Measurements from ENCODE around the gene SLC12A3.
"Not testable (repeated sequence)": the region's sequence is repeated elsewhere in the genome, so short reads cannot be mapped to it uniquely, and the experiment has no call there.

SLC12A3 gene

DNA sequence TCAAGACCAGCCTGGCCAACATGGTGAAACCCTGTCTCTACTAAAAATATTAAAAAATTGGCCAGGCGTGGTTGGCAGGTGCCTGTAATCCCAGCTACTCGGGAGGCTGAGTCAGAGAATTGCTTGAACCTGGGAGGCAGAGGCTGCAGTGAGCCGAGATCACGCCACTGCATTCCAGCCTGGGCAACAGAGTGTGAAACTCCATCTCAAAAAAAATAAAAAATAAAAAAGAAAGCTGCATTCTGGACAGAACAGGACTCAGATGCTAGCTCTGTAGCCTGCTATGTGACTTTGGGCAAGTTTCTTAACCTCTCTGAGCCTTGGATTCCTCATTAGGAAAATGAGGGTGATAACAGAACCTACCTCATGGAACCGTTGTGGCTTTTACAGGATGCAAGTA lies 3.8 kb downstream of the SLC12A3 start:
- DNase-seq (ENCODE audit: low spot score): not testable (repeated sequence)

DNA sequence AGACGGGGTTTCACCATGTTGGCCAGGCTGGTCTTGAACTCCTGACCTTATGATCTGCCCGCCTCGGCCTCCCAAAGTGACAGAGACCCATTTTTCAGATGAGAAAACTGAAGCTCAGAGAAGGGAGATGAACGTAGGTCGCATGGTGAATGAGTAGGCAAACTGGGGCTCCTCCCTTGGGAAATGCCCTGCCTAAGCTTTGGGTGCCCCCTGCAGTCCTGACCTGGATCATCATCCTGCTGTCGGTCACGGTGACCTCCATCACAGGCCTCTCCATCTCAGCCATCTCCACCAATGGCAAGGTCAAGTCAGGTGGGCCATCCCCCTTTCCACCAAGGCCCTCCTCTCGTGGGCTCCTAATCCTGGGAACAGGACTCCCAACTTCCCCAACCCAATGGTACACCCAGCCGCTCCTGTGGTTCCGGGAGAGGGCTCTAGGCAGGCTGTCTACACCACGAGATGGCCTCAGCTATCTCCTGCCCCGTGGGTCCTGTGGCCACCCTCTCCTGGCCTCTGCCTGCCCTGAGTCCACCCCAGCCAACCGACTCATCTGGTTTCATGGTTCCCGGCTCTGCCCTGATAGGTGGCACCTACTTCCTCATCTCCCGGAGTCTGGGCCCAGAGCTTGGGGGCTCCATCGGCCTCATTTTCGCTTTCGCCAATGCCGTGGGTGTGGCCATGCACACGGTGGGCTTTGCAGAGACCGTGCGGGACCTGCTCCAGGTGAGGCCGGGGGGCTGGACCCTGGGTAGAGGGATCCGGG lies 4.7 kb downstream of the SLC12A3 start:
- no peak for DNase-seq (ENCODE audit: low spot score)

DNA sequence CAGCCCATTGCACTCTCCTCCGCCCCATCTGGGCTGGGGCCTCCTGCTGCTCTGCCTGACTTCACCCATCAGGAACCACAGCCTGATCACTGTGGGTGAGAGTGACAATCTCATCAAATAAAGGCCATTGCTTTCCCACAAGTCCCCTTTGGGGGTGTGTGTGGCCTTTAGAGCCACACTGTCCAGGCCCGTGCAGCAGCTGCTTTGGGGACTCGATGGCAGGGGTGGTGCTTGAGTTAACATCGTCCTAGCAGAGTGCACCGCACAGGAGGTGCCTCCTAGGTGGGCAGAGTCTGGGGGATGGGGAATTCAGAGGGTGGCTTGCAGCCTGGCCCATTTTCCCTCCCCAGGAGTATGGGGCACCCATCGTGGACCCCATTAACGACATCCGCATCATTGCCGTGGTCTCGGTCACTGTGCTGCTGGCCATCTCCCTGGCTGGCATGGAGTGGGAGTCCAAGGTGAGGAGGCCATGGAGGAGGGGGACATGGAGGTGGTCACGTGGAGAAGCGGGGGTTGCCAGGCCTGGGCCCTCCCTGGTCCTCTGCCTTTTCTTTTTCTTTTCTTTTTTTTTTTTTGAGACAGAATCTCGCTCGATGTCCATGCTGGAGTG lies 5.4 kb downstream of the SLC12A3 start:
- no peak for DNase-seq (ENCODE audit: low spot score)

DNA sequence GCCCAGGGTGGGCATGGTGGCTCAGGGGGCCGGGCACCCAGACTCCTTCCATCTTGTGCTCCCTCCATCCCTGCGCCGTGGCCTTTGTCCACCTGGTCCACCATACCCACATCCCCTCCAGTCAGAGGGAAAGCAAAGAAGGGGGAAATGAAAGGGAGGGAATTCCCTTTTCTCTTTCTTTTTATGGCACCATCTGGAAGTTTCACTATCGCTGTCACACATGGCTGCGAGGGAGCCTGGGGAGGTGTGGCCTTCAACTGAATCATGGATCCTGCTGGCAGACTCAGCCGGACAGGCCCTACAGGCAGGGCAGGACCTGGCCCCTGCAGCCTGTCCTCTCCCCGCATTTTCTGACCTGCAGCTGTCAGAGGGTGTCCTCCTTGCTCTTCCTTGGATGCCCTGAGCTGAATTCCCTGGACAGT lies 6.2 kb downstream of the SLC12A3 start:
- DNase-seq (ENCODE audit: low spot score): no peak

DNA sequence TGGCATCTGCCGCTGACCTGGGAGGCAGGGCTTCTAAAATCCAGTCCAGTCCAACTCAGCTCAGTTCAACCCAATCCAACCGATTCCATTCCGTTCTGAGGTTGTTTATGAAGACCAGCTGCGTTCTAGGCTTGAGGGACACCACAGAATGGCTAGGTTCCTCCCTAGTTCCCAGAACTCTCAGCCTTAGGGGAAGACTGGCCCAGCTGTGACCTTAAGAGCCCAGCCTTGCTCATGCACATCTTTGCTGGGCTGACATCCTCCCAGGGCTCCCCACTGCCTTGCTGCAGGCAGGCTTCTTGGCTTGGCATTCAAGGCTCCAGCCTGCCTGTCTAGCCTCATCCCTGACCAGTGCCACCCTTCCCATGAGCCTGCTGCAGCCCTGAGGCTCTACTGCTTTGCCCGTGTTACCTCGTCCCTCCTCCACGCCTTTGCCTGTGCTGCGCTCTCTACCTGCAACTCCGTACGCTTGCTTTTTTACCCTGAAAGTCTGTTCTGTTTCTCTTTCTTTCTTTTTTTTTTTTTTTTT lies 7.9 kb downstream of the SLC12A3 start:
- DNase-seq (ENCODE audit: low spot score): no peak

DNA sequence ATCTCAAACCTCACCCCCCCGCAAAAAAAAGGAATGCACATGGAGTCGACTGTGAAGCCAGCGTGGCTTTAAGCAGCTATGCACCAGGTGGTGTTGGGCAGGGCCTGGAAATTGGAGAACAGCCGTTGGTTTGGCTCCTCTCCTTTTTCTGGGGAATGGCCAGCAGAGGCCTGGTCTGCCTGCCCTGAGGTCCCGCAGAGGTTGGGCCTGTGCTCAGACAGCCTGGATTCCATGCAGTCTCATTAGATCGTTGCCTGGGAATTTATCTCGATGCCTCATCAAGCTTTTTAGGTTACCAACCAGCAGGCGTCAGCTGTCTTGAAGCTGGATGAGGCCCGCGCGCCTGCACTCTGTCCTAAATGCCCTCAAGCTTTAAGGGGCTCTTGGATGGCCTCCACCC lies 9.8 kb downstream of the SLC12A3 start:
- no peak for DNase-seq (ENCODE audit: low spot score)

DNA sequence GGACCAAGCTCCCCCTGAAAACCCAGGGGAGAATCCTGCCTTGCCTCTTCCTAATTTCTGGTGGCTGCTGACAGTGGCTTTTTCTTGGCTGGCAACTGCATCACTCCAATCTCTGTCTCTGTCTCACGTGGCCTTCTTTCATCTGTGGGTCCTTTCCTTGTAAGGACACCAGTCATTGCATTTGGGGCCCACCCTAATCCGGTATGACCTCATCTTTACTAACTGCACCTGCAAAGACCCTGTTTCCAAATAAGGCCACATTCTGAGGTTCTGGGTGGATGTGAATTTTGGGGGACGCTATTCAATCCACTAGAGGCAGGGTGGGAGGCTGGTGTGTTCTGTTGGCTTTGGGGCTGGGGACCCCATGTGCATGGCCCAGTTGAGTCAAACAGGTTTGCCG lies 11.0 kb downstream of the SLC12A3 start:
- DNase-seq (ENCODE audit: low spot score): no peak

DNA sequence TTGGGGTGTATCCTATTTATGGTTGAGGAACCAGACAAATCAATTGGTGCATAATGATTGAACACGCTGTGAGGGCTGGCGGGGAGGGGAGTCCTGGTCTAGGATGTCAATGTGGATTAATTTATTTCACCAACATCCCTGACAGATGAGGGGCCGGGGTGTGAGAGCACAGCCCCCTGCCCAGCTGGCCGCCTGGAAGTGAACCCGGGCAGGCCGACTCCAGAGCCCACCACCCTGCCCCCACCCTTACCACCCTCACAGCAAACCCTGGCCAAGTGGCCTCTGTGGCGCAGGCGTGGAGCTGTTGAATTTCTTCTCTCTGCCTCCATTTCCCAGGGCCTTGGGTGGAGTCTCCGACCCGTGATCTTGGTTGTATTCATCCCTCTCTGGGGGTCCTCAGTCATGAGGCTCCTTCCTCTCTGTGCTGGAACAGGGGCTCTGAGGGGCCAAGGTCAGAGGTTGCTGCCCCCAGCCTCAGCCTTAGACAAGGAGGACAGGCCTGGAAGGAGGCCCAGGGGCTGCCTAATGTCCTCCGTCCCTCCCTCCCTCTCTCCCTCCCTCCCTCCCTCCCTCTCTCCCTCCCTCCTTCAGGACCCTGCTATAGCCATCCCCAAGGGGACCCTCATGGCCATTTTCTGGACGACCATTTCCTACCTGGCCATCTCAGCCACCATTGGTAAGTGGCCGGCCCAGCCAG lies 12.6 kb downstream of the SLC12A3 start:
- no peak for DNase-seq (ENCODE audit: low spot score)

DNA sequence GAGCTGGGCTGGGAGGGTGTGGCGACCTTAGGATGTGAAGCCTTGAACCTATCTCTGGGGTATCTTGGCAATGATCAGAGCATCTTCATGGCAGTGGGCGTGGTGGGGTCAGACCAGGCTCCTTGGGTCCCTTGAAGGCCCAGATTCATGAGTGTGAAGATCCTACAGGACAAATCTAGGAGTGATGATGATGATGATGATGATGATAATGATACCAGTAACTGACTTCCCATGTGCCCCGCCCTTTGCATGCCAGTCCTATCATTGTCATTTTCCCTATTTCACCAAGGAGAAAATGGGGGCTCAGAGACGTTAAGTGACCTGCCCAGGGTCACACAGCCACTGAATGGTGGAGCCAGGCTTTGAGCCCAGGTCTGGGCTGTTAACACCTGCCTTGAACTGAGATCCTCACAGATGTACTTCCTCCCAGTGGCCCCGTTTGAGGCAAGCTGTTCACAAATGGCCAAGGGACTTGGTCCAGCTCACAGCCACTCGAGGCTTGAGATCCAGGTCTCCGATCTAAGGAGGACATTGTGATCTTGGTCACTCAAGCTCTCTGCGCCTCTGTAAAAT lies 13.4 kb downstream of the SLC12A3 start:
- no peak for DNase-seq (ENCODE audit: low spot score)

DNA sequence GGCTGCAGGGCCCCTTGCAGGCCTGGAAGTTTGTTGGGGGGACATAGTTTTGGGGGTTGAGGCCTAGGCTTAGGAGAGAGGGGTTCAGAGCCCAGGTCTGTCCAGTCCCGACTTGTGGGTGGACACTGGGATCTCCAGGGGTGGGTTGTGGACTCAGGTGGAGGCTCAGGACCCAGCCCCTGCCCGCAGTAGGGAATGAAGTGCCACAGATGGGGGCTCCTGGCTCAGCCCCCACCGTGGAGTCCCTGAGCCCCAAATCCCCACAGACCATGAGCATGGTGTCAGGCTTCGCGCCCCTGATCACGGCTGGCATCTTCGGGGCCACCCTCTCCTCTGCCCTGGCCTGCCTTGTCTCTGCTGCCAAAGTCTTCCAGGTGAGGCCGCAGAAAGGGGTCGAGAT lies 14.3 kb downstream of the SLC12A3 start:
- no peak for DNase-seq (ENCODE audit: low spot score)

DNA sequence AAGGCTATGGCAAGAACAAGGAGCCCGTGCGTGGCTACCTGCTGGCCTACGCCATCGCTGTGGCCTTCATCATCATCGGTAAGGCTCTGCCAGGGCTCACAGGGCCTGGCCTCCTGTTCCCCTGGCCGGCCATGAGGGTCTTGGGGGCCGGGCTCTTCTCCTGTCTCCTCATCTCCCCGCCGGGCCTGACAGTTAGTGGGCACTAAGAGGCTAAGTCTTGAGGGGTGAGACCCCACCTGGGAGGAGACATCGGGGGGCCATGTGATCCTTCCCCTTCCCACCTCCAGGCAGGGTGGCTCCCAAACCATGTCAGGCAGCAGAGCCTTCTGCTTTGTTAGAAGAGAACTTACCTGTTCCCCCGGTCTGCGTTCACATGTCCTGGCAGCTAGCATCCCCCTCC lies 15.2 kb downstream of the SLC12A3 start:
- DNase-seq (ENCODE audit: low spot score): no peak

DNA sequence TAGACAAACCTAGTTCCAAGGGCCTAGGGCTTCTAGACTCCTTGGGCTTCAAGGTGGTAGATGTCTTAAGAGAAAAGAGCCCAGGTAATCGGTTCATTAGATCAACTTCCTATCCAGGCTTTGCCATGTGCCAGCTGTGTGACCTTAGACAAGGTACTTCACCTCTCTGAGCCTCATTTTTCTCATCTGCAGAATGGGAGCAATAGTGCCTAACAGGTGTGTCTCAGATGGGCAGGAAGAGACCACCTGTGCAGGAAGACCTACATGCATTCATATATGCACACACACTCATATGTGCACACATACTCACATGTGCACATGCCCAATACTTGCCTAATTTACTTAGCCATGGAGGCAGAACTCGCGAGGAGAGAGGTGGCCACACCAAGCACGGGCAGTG lies 15.7 kb downstream of the SLC12A3 start:
- DNase-seq (ENCODE audit: low spot score): no peak

DNA sequence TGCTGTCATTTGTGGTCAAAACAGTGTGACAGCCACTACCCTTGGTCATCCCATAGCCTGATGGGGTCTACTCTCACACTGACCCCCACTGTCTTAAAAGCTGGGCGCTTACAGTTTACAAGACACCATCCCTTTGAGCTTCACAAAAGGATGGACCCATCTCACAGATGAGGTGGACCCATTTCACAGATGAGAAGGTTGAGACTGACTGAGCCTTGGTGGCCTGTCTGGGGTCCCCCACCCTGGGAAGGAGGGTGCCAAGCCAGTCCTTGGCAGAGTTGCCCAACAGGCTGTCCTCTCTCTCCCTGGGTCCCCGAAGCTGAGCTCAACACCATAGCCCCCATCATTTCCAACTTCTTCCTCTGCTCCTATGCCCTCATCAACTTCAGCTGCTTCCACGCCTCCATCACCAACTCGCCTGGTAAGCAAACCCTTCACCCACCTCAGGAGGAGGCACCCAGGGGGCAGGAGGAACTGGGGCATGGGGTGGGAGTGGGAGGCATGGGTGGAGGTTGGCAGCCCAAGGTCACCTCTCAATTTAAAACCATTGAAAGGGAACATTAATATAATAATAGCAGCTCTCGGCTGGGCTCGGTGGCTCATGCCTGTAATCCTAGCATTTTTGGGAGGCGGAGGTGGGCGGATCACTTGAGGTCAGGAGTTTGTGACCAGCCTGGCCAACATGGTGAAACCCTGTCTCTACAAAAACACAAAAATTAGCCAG lies 17.2 kb downstream of the SLC12A3 start:
- DNase-seq (ENCODE audit: low spot score): no peak

DNA sequence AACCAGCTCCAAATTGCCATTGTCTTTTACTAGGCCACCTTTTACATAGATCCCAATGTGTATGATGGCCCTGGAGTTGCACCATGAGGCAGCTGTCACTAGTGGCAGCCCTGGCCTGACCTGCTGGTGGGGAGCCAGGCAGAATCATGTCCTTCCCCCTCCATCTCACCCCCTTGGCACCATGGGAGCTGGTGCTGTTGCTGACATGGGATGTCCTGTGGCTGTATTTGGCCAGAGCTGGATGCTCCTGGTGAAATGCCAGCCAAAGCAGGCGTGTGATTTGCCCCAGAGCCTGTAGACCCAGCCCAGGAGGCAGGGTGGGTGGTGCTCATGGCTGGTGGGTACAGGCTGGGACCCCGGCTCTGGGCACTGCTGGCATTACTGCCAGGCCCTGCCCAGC lies 18.6 kb downstream of the SLC12A3 start:
- no peak for DNase-seq (ENCODE audit: low spot score)

DNA sequence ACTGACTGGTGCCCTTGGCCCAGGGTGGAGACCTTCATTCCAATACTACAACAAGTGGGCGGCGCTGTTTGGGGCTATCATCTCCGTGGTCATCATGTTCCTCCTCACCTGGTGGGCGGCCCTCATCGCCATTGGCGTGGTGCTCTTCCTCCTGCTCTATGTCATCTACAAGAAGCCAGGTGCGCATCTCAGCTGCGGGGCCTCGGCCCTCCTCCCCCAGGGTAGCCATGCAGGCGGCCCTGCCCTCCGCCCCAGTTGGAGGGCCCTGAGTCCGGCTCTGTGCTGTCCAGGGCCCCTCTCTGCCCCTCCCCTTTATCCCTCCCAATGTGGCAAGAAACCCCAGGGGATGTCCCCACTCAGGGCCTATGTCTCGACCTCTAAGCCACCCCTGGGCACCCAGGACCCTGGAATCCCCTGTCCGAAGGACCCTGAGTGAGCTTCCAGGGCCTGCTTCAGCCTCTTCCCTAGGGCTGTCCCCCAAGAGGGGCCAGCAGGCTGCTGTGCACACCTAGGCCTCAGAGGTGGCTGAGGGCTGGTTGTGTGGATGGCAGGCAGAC lies 19.1 kb downstream of the SLC12A3 start:
- no peak for DNase-seq (ENCODE audit: low spot score)

DNA sequence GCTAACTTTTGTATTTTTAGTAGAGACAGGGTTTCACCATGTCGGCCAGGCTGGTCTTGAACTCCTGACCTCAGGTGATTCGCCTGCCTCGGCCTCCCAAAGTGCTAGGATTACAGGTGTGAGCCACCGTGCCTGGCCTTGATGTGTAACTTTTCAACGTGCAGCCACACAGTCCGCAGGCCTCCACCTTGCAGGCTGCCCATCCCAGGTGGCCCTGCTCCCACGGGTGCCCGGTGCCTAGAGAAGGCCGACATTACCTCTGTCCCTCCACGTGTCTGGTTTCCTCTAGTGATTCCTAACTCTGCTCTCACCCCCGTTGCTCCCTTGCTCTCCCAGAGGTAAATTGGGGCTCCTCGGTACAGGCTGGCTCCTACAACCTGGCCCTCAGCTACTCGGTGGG lies 19.9 kb downstream of the SLC12A3 start:
- DNase-seq (ENCODE audit: low spot score): not testable (repeated sequence)

DNA sequence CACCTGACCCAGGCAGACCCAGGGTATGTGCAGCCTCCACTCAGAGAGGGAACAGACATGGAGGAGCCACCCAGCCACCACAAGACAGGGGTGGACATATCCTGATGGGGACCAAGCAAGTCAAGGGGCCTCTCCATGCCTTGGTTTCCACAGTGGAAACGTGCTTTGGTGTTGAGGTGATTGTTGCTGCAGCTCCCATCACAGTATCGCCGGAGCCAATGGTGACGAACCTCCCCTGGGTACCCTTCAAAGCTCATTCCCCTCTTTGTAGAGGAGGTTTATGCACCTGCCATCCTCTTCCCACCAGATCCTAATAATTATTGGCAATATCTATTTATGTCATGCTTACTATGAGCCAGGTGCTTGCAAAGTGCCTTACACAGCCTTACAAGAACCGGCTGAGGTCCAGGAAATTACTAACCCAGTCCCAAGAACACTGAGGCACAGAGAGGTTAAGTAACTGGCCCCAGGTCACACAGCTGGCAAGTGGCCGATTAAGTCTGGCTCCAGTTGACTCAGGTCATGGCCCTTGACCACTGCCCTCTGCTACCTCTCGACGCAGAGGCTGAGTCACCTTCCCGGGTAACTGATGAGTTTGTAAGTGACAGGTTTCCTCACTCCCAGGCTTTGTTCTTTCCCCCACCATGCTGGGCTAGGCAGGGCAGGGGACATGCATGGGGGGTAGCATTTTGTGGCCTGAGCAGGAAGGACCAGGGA lies 20.6 kb downstream of the SLC12A3 start:
- no peak for DNase-seq (ENCODE audit: low spot score)

DNA sequence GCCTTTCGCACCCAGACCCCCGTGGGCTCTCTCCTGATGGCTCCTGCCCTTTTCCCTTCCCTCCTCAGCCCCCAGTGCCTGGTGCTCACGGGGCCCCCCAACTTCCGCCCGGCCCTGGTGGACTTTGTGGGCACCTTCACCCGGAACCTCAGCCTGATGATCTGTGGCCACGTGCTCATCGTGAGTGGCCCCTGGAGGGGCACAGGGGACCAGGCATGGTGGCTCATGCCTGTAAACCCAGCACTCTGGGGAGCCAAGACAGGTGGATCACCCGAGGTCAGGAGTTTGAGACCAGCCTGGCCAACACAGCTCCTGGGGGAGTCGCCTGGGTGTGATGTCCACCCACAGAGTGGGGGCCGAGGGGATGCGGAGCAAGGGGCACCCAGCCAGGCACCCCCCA lies 21.3 kb downstream of the SLC12A3 start:
- no peak for DNase-seq (ENCODE audit: low spot score)

DNA sequence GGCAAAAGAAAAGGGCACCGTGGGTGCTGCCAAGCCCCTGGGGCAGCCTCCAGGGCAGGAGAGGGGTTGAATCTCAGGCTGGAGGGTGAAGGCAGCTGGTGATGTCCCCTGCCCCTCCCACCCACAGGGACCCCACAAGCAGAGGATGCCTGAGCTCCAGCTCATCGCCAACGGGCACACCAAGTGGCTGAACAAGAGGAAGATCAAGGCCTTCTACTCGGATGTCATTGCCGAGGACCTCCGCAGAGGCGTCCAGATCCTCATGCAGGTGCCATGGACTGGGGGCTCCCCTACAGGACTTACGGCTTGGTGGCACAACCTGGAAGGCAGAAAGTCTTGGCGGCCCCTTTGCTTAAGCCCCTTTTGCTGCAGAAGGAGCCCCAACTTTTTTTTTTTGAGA lies 21.8 kb downstream of the SLC12A3 start:
- DNase-seq (ENCODE audit: low spot score): no peak

DNA sequence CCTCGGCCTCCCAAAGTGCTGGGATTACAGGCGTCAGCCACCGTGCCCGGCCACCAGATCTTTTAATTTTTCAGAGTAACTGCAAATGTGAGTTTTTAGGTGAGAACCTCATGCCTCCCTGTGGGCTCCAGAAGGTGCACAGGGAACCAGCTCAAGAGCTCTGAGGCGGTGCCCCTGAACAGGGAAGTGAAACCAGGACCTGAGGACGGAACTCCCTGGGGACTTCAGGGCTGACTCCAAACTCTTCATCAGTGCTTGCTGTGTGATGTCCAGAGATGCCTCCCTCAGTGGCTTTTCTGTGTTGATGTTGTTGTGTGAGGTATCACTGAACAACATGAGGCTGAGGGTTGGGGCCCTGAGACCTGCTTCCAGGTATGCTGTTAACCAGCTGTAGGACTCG lies 23.8 kb downstream of the SLC12A3 start:
- no peak for DNase-seq (ENCODE audit: low spot score)

DNA sequence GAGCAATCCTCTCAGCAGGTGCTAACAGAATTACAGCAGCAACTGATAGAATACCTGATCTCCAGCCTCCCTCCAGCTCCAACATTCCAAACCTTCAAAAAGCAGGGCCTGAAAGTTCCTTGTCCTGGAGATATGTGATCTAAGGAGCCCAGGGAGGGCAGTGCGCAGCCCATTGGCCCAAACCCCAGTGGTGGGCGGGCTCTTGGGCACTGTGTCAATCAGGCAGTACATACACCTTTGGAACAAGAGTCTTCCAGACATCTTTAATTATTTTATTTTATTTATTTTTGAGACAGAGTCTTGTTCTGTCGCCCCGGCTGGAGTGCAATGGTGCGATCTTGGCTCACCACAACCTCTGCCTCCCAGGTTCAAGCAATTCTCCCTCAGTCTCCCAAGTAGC lies 24.2 kb downstream of the SLC12A3 start:
- no peak for DNase-seq (ENCODE audit: low spot score)

Measured in kidney capillary endothelial cell (primary cell).